SW 1271 (cell line): ENCODE measurements around the gene FDXACB1.

Experiments used
- DNase-seq, 2 experiments: peaks; one replicate each; lab custom pipeline; 2025; lab: John Stamatoyannopoulos, UW

The FDXACB1 gene

GRCh38 chr11:111878849-111879636 is at the start of gene FDXACB1, which contains the start of gene CFAP68:
TSS of gene FDXACB1 (minus strand) at chr11:111879165. CDS start at chr11:111879132, 33 bp downstream.
TSS of gene CFAP68 (plus strand) at chr11:111879541. CDS start at chr11:111879561, 20 bp downstream.
- DNase-seq = peak; percentile 100

GRCh38 chr11:111926505-111927391 is 47.8 kb upstream of the FDXACB1 start:
- DNase-seq = peak; percentile 98

- DNase-seq = no peak
Observed at GRCh38 chr11:111925953-111926352, 47.0 kb upstream of the FDXACB1 start.

- DNase-seq = no peak
Observed at GRCh38 chr11:111923951-111924350, 45.0 kb upstream of the FDXACB1 start.

- DNase-seq = no peak
Observed at GRCh38 chr11:111923351-111923788, 44.4 kb upstream of the FDXACB1 start.

- no peak for DNase-seq
Observed at GRCh38 chr11:111922803-111923202, 43.8 kb upstream of the FDXACB1 start.

- DNase-seq = no peak
Observed at GRCh38 chr11:111921541-111922230, 42.7 kb upstream of the FDXACB1 start.

GRCh38 chr11:111920908-111921307 is 41.9 kb upstream of the FDXACB1 start:
- no peak for DNase-seq

- DNase-seq = no peak
Observed at GRCh38 chr11:111918390-111919256, 39.7 kb upstream of the FDXACB1 start, which contains the start of gene C11orf52. TSS of gene C11orf52 (plus strand) at chr11:111918913. CDS start at chr11:111918973, 60 bp downstream.

GRCh38 chr11:111917788-111918187 is 38.8 kb upstream of the FDXACB1 start:
- DNase-seq = no peak

GRCh38 chr11:111917312-111917711 is 38.3 kb upstream of the FDXACB1 start:
- no peak for DNase-seq

- DNase-seq = no peak
Observed at GRCh38 chr11:111916768-111917167, 37.8 kb upstream of the FDXACB1 start.

GRCh38 chr11:111913997-111914396 is 35.0 kb upstream of the FDXACB1 start:
- DNase-seq = no peak

GRCh38 chr11:111913031-111913861 is 34.3 kb upstream of the FDXACB1 start:
- DNase-seq = no peak

GRCh38 chr11:111912535-111912934 is 33.6 kb upstream of the FDXACB1 start, which contains the start of gene HSPB2:
TSS of gene HSPB2 (plus strand) at chr11:111912734. CDS start at chr11:111912830, 96 bp downstream.
- no peak for DNase-seq

- no peak for DNase-seq
Observed at GRCh38 chr11:111911563-111912401, 32.8 kb upstream of the FDXACB1 start, which contains the start of gene CRYAB. TSS of gene CRYAB (minus strand) at chr11:111911770. CDS start at chr11:111911724, 46 bp downstream.

GRCh38 chr11:111910676-111911562 is 32.0 kb upstream of the FDXACB1 start:
- no peak for DNase-seq

- DNase-seq = no peak
Observed at GRCh38 chr11:111909378-111909777, 30.4 kb upstream of the FDXACB1 start.
